CD4-positive, alpha-beta T cell treated with Interferon gamma for 1 hour (primary cell): Measurements from ENCODE around the gene ZNF853.

Experiments used
- DNase-seq: peaks from one replicate; pipeline ENCODE4 v3.0.0-alpha.2; 2020

The ZNF853 gene

DNA sequence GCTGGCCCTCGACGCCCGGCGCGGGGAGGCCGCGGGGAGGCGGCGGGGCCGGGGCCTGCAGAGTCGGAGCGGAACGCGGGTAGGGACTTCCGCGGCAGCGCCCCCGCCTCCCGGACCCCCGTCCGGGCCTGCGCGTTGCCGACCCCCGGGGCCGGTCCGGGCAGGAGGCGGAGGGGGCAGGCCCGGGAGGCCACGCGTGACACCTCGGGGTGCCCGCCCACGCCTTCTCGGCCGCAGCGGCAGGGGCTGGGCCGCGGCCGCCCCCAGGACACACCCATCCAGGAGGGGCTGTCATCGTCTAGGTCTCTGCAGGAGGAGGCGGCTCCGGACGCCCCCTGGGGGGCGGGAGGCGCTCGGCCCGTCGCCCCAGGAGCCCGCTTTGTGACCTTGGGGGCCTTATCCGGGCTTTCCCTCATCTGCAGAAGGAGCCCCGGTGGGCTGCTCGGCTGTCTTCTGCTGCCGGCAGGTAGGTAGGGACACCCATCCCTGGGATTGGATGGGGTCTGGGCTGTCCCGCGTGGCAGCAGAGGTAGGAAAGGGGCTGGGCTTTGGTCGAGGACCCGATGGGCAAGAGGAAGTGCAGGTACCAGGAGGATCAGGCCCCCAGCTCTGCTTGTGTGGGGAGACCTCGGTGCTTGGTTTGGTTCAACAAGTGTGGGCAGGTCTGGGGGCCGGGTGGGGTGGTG is 22.3 kb downstream of the ZNF853 start:
- DNase-seq, result peak; percentile 73

DNA sequence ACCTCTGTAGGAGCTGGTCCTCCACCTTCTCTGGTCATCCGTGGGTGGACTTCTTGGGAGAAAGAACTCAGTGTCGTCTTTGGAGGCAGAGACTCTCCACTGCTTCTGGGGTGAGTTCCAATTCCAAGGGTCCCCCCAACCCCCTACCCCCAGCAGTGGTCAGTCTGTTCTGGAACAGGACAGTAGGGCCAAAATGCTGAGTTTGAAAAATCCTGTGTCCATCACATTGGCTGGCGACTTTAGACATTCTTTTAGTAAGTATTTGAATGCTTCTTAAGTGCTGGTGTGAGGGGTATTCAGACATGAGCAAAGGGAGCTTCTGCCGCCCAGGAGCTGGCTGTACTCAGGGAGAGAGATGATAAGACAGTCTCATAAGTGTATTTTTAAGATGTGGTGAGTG is 23.6 kb downstream of the ZNF853 start:
- no peak for DNase-seq

DNA sequence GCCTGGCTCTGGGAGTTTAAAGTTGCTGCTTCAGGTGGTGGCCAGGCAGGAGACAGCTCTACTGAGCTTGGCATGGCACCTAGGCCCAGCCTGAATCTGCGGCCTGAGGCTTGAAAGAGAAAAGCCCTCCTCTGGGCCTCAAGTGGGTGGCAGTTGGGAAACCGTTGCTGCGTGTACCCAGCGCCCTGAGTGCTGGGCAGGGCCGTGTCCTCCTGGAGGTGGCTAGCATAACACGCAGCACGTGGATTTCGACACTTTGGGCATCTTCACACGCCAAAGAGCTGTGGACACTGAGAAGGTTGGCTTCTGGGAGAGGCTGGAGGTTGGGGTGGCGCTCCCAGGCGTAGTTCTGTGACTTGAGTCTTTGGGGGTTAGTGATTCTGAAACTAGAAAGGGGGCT is 24.2 kb downstream of the ZNF853 start:
- no peak for DNase-seq

DNA sequence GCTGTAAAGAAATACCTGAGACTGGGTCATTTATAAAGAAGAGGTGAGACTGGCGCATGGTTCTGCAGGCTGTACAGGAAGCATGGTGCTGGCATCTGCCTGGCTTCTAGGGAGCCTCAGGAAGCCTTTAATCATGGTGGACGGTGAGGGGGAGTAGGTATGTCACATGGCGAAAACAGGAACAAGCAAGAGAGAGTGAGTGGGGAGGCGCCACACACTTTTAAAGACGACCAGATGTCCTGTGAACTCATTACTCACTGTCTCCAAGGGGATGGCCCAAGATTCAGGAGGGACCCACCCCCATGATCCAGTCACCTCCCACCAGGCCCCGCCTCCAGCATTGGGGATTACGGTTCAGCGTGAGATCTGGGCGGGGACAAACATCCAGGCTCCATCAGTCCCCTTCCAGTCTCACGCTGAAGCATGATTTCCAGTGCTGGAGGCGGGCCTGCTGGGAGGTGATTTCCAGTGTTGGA is 24.9 kb downstream of the ZNF853 start:
- DNase-seq, result no peak

DNA sequence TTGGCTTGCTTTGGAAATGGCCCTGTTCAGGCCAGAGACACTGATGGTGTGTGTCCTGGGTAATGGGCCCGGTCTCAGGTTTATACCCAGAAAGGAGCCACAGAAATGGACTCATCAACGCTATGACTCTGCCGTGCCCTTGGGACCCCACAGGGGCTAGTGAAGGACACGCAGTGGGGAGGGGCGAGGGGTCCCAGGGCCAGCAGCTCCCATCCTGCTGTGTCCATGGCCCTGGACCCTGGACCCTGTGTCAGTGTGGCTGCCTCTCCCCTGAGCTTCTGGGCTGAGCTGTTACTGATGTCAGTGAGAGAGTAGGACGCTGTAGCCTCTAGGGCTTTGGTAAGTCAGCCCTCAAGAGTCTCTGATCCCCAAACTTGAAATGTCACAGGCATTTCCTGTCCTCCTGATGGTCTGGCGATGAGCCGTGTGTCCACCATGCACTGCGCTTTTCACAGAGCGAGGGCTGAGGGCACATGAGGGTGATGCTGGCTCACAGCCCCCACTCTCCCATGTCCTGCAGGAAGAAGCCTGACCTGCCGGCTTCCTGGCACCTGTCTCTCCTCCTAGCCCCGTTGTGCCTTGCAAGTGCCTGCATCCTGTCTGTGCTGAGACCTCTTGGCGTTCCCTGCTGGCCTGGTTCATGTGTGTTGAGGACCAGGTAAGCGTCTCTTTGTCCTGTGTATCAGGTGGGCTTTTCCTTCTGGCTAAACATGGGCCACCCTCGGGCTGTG is 26.1 kb downstream of the ZNF853 start:
- DNase-seq, result no peak

DNA sequence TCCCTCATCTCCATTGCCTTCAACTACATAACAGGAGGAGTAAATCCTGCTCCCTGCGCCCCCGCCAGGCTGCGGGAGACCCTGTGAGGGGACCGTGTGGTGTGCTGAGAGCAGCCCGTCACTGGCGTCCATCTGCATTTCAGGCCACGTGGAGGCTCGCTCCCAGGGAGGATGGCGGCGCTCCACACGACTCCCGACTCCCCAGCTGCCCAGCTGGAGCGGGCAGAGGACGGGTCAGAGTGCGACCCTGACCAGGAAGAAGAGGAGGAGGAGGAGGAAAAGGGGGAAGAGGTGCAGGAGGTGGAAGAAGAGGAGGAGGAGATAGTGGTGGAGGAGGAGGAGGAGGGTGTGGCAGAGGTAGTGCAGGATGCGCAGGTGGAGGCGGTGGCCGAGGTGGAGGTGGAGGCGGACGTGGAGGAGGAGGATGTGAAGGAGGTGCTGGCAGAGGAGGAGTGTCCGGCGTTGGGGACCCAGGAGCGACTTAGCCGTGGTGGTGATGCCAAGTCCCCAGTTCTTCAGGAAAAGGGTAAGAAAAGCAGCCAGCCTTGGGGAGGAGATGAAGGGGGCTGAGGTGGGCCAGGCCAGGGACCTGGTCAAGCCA is 26.9 kb downstream of the ZNF853 start:
- no peak for DNase-seq

DNA sequence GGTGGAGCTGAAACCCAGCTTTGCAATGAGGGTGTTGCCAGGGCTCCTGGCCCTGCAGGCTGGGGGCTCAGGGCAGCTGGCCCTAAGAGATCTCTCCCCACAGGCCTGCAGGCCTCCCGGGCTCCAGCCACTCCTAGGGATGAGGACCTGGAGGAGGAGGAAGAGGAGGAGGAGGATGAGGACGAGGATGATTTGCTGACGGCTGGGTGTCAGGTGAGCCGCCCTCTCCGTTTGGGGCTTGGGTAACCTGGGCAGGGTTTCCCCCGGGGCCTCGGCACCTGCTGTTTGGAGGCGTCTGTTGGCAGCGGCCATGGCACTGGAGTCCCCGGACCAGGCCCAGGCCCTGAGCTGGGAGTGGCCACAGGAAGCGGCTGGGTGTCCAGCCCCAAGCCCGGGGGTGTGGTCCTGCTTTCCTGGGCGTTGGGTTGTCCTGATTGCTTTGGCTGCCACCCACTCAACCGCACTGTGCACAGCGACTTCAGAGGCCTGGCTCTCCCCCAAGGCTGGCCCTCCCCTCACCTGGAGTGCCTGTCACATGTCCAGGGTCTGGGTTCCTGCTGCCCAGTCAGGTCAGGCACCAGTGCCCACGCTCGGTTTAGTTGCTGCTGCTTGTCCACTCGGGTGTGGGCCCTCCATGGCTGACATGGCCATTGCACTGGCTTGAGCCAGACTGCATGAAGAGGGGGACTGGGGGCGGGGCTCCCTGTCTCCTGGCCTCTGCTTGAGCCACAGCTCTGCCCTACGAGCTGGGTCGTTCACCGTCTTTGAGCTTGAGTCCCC is 27.6 kb downstream of the ZNF853 start:
- no peak for DNase-seq

DNA sequence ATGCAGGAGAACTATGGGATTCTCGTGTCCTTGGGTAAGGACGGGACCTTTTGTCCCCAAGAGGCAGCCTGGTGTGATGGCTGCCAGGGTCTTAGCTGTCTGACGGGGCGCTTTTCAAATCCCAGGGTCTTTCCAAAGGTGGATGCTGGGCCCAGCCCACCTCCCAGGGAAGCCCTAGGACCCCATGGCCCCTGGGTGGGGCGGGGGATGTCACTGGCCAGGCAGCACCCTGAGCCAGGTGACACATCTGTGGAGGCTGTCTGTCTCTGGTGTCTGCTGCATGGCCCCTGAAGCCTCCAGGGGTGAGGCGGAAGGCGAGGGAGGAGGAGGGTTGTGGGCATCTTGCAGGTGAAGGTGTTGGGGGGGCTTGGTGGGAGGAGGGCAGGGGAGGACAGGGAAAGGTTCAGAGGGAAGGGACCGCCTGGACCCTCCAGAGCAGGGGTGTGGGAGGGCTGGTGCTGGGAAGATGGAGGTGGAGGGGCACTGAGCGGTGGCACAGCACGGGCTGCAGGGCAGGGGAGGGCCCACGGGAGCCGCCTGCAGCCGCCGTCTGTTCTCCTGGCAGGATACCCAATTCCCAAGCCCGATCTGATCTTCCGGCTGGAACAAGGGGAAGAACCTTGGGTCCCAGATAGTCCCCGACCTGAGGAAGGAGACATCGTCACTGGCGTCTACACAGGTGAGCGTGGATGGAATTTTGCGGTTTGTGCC is 28.7 kb downstream of the ZNF853 start:
- no peak for DNase-seq

DNA sequence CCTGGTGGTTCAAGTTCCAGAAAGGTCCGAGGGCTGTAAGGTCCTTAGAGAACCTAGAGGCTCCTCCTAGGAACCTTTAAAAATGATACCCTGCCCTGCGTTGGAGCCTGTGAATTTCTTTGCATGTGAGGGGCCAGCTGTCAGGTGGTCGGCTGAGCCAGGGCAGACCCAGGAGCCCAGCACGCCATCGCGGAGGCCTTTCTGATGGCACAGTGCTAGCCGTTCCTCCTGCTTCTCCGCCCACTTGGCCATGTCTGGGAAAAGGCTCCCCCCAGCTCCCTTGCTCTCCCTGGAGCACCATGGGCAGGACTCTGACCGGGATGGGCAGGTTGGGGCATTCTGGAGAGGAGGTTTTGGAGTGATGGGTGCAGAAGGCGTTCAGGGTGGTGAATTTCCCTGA is 29.3 kb downstream of the ZNF853 start:
- DNase-seq, result no peak

DNA sequence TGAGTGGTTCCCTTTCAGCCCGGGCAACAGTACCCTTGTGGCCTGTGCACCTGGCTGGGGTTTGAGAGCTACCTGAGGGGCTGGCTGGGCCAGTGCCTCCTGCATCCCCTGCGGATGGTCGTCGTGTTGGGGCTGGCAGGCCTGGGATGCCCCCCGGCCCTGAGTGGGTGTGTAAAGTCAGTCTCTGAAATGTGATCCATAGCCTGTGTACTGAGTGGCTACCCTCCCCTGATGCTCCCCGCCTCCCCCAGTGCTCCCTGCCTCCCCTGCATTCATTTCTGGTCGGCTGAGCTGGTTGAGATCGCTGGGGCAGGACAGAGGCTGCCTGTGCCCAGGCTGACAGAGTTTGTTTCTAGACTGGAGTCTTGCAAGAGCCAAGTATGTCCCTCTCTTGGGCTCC is 31.1 kb downstream of the ZNF853 start:
- no peak for DNase-seq

DNA sequence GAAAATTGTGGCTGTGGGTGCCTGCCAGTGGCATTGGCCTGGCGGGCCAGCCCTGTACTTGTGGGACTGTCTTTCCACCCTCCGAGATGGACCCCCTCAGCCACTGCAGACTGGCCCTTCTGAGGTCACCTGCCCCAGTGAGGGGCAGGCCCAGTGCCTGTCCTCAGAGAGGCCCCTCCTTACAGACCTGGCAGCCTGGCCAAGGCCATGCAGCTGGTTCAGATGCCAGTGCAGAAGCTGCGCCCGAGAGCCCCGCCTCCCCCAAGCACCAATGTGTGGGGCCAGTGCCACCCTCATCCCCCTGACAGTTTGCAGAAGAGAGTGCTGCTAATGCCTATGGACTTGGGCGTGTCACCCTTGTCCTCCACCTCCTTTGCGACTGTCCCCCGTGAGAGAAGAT is 31.7 kb downstream of the ZNF853 start:
- no peak for DNase-seq

DNA sequence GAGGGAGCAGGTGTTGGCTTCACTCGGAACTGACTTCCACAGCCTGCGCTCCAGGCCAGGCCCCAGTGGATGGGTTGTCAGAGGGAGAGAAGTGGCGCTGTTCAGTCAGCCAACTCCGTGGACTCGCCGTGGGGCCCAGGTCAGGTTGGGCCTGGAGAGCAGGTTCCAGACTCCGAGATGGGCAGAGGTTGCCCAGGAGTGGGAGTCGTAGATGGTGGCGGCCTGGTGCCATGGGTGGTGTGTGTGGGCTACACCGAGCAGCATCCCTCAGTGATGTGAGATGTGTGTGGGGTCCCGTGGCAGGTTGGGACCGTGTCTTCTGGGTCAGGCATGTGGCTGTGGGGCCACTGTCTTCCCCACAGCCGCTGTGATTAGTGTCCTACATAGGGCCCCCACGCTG is 32.1 kb downstream of the ZNF853 start:
- DNase-seq, result no peak

DNA sequence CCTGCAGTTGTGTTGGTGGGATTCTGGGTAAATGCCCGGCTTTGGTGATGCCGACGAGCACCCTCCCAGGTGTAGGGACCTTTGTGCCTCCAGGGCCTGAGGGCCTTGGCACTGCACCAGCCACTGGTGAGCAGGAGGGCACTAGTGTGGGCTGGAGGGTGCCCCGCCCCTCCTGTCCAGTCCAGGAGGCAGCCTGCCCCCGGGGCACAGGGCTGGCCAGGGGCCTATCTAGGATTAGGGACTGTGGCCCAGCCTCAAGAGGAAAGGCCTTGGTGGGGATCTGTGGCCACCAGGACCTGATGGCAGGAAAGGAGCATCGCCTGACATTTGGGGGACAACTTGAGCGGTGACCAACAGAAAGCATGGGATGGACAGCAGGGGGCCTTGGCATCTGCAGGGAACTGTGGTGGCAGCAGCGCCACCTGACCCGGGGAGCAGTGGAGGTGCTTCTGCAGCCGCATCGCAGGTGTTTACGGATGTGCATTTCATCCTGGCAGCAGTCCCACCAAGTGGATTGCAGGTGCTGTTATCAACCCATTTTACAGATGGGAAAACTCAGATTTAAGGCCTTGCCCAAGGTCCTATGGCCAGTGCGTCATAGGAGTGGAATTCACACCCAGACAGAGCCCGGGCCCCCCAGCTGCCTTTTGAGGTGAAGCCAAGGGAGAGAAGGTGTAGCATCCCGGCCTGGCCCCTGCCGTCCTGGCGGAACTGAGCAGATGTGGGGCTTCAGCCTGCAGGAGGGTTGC is 32.8 kb downstream of the ZNF853 start:
- no peak for DNase-seq

DNA sequence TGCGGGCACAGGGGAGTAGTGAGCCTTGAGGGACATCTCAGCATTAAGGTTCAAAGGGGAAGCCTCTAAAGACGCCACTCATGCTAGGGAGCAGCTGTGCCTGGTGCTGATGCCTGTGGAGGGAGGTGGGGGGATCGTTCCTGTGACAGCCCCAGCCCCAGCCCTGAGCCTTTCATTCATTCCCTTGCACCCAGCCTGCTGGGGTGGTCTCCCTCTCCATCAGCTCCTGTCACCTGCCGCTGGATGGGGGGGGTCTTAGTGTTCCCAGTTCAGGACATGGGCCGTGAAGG is 33.4 kb downstream of the ZNF853 start:
- DNase-seq, result no peak

DNA sequence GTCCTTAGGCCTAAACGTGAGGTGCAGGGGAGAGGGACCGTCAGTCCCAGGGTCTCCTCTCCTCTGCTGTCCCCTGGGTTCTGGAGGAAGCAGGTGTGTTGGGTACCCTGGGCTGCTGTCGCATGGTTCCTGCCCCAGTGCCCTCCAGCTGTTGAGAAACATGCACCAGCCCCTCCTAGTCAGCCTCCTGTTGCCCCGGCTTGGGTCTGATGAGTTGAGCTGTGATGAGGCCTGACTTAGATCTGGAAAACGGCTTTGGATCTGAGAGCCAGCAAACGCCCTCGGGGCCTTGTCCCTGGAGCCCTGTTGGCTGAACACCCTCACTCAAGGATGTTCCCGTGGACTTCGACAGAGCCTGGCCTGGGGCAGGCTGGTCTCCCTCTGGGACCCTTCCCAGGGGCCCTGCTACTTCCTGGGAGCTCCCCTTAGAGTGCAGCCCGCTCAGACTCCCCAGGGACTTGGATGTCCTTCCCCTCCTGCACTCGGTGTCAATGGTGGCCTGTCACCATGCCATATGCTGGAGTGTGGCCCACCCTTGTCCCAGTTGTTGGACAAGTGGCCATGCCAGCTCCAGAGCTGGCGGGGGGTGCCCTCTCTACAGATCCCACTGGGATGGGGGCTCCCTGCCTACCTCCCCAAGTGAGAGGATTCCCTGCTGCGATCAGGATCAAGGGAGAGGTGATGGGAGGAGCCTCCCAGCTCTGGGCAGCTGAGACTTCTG is 34.0 kb downstream of the ZNF853 start:
- DNase-seq, result no peak

DNA sequence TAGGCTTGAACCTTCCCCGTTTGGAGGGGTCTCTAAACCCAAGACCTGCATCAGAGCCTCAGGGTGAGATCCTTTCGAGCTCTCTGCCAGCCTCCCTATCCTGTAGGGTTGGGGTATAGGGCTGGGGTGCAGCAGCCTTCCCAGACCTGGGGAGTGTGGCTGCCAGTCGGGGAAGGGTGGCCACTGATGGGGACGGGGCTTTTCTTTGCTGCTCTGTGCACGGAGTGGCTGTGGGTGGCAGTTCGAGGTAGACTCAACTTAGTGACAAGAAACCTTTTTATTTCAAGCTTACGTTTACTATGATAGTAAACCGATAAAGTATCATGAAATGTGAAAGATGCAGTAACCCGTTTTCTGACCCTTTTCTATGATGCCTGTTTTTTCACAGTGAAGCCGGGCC is 34.7 kb downstream of the ZNF853 start:
- no peak for DNase-seq

DNA sequence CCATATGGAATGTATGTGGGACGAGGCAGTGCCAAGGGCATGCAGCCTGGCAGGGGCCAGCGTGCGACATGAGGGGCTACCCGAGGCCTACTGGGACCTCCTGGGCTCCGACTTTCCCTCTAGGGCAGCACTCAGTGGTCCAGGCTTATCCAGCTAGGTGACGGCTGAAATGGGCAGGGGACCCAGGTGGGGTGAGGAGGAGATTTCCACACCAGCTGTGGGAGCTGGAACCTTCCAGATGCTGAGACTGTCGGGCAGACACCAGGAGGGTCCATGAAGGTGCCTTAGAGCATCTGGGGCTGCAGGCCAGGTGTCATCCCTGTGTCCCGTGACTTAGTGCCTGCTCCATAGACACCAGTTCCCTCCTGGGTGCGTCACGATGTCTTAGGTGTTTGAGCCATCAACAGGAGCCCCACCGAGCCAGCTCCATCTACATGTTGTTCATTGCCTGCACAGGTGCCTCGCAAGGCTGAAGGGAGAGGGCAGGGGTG is 35.2 kb downstream of the ZNF853 start:
- DNase-seq, result no peak

DNA sequence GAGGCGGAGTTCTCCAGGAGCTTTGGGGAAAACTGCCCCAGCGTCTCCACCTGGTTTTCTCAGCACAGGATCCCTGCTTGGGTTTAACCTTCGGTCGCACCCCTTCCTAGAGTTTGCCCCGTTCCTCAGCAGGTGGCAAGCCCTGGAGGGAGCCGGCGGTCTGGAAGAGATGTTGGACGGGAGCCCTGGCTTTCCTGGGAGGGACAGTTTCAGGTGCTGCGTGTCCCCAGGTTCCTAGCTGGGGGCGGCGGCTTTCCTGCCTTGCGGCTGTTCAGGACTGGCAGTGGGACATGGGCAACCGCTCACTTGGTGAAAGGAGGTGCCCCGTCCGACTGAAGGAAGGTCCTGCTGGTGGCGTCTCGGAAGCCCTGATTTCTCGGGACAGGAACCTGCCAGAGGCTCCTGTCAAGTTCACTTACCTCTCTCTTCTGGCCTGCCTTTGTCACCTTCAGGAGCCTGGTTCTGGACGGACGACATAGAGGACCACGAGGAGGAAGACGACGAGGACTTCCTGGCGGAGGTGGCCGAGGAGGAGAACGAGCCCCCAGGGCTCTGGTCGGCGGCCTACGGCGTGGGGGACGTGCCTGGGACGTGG is 36.5 kb downstream of the ZNF853 start:
- no peak for DNase-seq

DNA sequence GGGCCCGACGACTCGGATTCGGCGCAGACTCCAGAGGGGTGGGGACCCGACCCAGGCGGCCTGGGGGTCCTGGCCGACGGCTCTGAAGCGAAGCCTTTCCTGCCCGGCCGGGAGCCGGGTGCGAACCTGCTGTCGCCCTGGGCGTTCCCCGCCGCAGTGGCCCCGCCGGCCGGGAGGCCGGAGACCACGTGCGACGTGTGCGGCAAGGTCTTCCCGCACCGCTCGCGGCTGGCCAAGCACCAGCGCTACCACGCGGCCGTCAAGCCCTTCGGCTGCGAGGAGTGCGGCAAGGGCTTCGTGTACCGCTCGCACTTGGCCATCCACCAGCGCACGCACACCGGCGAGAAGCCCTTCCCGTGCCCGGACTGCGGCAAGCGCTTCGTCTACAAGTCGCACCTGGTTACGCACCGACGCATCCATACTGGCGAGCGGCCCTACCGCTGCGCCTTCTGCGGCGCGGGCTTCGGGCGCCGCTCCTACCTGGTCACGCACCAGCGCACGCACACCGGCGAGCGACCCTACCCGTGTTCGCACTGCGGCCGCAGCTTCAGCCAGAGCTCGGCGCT is 37.1 kb downstream of the ZNF853 start:
- no peak for DNase-seq
